Lower lobe of right lung (tissue), 2 donors: ENCODE results near the gene RAB1A. TPM values are rescaled to one million over a fixed set of nuclear protein-coding genes. Genes with fewer than 3 reads are reported as not detected.
"Not testable (repeated sequence)": the region's sequence is repeated elsewhere in the genome, so short reads cannot be mapped to it uniquely, and the experiment has no call there.

Source experiments
- ATAC-seq, 2 donors: fragments of 200-7000 bp; cut with Tn5 transposase; one replicate each; pipeline ENCODE4 v1.9.1; 2020 to 2022; ENCODE audit warnings: mild to moderate bottlenecking in 2 of 2, moderate library complexity in 2 of 2
- DNase-seq: peaks from one replicate; pipeline ENCODE4 v3.0.0-alpha.2; 2020
- H3K27ac ChIP-seq: fragments of 200-600 bp; one replicate; pipeline ENCODE4 v1.8.0; 2022
- H3K27me3 ChIP-seq: fragments of 200-600 bp; one replicate; pipeline ENCODE4 v1.8.0; 2022; ENCODE audit warnings: low read depth
- H3K36me3 ChIP-seq: fragments of 200-600 bp; one replicate; pipeline ENCODE4 v1.8.0; 2022; ENCODE audit warnings: mild to moderate bottlenecking
- H3K4me1 ChIP-seq: fragments of 200-600 bp; one replicate; pipeline ENCODE4 v1.8.0; 2022
- H3K4me3 ChIP-seq: fragments of 200-600 bp; one replicate; pipeline ENCODE4 v1.8.0; 2022; ENCODE audit warnings: mild to moderate bottlenecking
- H3K9me3 ChIP-seq: fragments of 200-600 bp; one replicate; pipeline ENCODE4 v1.8.0; 2022
- CTCF ChIP-seq: fragments of 200-600 bp; IDR thresholded peaks from one replicate; pipeline ENCODE4 v1.8.0; 2022; ENCODE audit warnings: antibody characterized with exemption, mild to moderate bottlenecking
- intact Hi-C: fragments of 100-400 bp; cut with DNase I; formaldehyde crosslinking; loops from one replicate; pipeline ENCODE4 v1.11.0; 2022
- total RNA-seq: library from RNA; stranded (reverse); fragmentation: NEBNext Ultra II Directional; extraction: Animal tissue kit (Norgen Biotek cat#: 25700); gene quantifications from one replicate; pipeline ENCODE4 v1.2.1, GENCODE V29; 2021
- donor health status: DM: no; HTN: yes; CAD: no; lungs with severe emphysema.

The RAB1A gene
- total RNA-seq, 1 donor from 2014 or later = 145 TPM

GRCh38 chr2:65159261-65159660 lies 29.4 kb upstream of the RAB1A start:
- ATAC-seq = no peak
- no peaks in the 10 kb centered on the region for H3K27me3 ChIP-seq

GRCh38 chr2:65158557-65158956 lies 28.7 kb upstream of the RAB1A start:
- H3K36me3 ChIP-seq = no peaks in the 10 kb centered on the region
- DNase-seq (no peak), ATAC-seq (no peak)
- intact Hi-C loops = no loop called here
- H3K27me3 ChIP-seq = no peaks in the 10 kb centered on the region
- no peak for TF ChIP-seq CTCF
- H3K4me1 ChIP-seq = peaks cover under 1% of the 10 kb centered on the region
- H3K9me3 ChIP-seq = no peaks in the 10 kb centered on the region
- no peak overlapping the region for H3K4me3 ChIP-seq
- no peak overlapping the region for H3K27ac ChIP-seq

More at GRCh38 chr2:65159261-65159660, 29.4 kb upstream of the RAB1A start:
- DNase-seq = no peak
- intact Hi-C loops = no loop called here
- Histone ChIP-seq H3K4me1 (peaks cover 7% of the 10 kb centered on the region), H3K4me3 (no peak overlapping the region), H3K27ac (no peak overlapping the region), H3K36me3 (no peaks in the 10 kb centered on the region), H3K9me3 (no peaks in the 10 kb centered on the region)
- TF ChIP-seq CTCF = no peak

- ATAC-seq, H3K9me3 ChIP-seq, H3K4me1 ChIP-seq, H3K4me3 ChIP-seq, H3K36me3 ChIP-seq, intact Hi-C loops, DNase-seq, H3K27ac ChIP-seq, H3K27me3 ChIP-seq: not testable (repeated sequence)
Observed at GRCh38 chr2:65157856-65158255, 27.9 kb upstream of the RAB1A start.

GRCh38 chr2:65156041-65156440 lies 26.1 kb upstream of the RAB1A start:
- Histone ChIP-seq H3K4me1 (no peaks in the 10 kb centered on the region), H3K9me3 (no peaks in the 10 kb centered on the region), H3K27ac (no peak overlapping the region), H3K36me3 (no peaks in the 10 kb centered on the region), H3K27me3 (no peaks in the 10 kb centered on the region), H3K4me3 (no peak overlapping the region)
- intact Hi-C loops = no loop called here
- ATAC-seq = no peak
- TF ChIP-seq CTCF = no peak
- no peak for DNase-seq

DNA sequence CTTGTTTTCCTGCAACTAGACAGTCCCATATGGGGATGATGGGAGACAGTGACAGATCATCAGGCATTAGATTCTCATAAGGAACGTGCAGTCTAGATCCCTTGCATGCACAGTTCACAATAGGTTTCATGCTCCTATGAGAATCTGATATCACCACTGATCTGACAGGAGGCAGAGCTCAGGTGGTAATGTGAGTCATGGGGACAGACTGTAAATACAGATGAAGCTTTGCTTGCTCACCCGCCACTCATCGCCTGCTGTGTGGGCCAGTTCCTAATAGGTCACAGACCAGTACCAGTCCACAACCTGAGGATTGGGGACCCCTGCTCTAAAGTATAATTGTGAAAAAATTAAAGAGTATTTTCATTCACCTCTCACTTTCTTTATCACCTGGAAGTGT lies 23.6 kb upstream of the RAB1A start:
- Histone ChIP-seq H3K4me3 (no peak overlapping the region), H3K36me3 (no peaks in the 10 kb centered on the region), H3K27me3 (no peaks in the 10 kb centered on the region), H3K27ac (no peak overlapping the region), H3K4me1 (no peaks in the 10 kb centered on the region), H3K9me3 (no peaks in the 10 kb centered on the region)
- DNase-seq (no peak), ATAC-seq (no peak)
- no peak for TF ChIP-seq CTCF
- intact Hi-C loops = no loop called here

- Histone ChIP-seq H3K4me3 (no peak overlapping the region), H3K9me3 (no peaks in the 10 kb centered on the region), H3K27ac (no peak overlapping the region), H3K36me3 (no peaks in the 10 kb centered on the region), H3K27me3 (no peaks in the 10 kb centered on the region), H3K4me1 (no peaks in the 10 kb centered on the region)
- ATAC-seq = no peak
- no peak for TF ChIP-seq CTCF
- intact Hi-C loops = no loop called here
- DNase-seq = no peak
Observed at GRCh38 chr2:65146078-65146477, 16.2 kb upstream of the RAB1A start.
